HG02870 (cell line): ENCODE data around the gene TAB2.

ENCODE experiments used
- ATAC-seq: cut with Tn5 transposase; IDR thresholded peaks from one replicate; pipeline ENCODE4 v1.9.1; 2021; ENCODE audit warnings: mild to moderate bottlenecking, moderate library complexity; ENCODE audit not compliant: unreplicated experiment

TAB2 gene

DNA sequence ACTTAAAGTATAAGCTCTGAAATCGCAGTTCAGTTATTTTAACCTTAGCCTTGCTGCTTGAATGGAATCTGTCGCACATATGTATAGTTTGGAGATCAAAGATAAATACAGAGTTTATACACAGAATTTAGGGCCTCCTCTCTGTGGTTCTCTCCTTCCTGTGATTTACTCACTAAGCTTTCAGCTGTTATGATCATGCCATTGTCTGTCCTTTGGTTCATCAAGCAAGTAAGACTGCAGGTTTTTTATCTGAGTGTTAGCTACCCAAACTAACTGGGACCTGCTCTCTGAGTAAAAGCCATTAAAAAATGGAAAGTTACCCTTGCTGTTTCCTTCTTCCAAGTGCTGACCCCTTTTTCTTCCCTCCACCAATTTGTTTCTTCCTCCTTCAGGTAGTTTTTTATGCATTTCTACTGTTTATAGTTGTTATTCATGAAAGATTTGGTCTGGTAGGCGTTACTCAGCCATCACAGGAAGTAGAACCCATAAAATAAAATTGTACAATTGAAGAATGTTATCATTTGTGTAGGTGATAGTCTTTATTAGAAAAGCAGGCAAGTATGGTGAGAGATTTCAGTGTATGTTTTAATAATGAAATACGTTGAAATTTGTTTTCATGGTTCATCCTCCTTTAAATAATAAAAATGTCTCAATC lies 48.9 kb downstream of the TAB2 start:
- no peak for ATAC-seq

DNA sequence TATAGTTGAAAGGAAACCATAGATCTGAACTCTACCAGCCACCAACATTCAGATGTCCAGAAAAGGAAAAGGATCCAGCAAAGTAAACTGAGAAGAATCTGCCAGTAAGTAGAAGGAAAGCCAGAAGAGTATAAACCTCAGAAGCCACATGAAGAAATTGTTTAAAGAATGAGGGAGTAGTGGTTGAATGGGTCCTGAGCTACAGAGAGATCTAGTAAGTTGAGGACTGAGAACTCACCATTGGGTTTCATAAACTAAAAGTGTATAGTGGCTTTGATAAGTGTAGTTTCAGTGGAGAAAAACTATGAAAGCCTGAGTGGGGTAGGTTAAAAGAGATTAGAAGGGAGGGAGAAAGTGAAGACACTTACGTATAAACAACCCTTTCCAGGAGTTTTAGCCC lies 50.6 kb downstream of the TAB2 start:
- peak; percentile 90 for ATAC-seq

DNA sequence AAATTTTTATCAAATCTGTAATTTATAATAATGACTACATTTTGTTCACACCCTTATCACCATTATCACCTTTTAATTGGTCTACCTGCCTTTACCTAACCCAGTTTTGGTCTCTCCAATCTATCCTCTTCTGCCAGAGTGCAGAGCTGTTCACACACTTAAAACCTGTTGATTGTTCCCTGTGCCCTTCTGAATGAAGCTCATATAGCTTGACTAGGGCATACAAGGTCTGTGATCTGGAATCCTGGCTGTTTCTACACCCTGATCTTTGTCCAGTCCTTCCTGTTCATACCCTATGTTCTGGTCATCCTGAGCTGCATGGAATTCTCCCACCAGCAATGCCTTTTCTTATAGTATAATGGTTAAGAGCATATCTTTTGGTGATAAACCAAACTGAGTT lies 53.6 kb downstream of the TAB2 start:
- no peak for ATAC-seq

DNA sequence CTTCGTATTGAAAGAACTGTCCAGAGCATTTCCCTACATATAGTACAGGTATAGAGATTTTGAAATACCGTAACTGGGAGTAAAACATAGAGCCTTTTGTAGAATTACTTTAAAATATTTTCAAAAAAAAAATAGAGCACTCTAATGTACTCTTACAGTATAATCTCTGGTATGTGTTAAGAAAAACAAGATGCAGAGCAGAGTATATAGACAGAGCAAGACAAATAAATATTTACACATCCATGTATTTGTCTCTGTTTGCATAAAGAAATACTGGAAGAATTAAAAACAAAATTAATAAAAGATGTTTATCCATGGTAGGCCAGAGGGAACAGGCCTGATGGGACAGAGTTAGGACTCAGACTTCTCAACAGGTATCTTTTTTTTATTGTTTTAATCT lies 54.5 kb downstream of the TAB2 start:
- ATAC-seq = no peak

DNA sequence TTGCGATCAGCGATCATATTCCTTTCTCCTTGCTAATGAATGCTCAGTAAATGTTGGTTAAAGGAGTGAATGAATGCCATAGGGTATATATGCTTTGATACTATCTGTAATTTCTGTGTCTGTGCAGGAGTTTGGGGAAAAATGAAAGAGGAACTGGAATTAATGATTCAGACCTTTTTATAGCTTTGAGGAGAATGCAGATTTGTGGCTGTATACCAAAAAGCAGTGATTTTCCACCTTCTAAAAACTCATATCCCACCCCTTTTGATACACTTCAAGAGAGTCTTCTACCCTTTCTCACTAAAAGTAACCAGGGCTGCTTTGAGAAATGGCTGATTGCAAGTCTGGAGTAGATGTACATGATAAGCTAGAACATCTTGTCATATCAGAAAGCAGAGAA lies 56.0 kb downstream of the TAB2 start:
- ATAC-seq = no peak

DNA sequence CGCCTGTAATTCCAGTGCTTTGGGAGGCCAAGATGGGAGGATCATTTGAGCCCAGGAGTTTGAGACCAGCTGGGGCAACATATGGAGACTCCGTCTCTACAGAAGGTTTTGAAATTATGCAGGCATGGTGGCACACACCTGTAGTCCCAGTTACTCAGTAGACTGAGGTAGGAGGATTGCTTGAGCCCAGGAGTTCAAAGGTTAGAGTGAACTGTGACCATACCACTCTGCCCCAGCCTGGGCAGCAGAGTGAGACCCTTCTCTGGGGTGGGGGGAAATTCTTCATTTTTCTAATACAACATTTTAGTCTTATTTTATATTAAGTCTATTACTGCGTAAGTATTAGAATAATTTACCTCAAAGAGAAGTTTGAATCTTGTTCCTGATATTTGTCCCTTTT lies 62.5 kb downstream of the TAB2 start:
- no peak for ATAC-seq

DNA sequence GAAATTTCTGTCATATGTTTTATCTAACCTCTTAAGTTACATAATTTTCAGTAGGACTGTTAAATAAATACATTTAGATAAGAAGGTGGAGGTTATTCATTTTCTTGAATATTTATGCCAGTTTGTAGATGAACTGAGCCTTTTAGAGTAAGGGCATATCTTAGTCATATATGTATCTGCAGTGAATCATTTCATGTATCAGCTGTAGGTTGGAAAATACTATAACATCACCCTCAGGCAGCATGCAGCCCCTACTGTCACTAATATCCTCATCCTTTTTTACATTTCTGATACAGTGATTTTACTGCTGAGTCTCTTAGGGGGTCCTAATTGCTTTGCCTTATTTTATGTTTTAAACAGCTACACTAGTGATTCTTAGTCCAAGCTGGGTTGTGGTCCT lies 63.0 kb downstream of the TAB2 start:
- ATAC-seq = no peak

DNA sequence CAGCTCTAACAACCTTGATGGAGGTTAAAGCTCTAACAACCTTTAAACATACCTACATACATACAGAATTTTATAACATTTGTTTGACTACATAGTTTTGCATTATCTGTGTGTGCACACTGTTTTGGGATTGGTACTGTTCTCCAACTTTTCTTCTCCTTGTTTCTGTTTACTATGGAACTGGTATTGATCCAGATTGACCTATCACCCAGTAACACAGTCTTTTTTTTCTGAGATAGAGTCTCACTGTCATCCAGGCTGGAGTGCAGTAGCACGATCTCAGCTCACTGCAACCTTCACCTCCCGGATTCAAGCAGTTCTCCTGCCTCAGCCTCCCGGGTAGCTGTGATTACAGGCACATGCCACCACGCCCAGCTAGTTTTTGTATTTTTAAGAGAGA lies 65.9 kb downstream of the TAB2 start:
- no peak for ATAC-seq

DNA sequence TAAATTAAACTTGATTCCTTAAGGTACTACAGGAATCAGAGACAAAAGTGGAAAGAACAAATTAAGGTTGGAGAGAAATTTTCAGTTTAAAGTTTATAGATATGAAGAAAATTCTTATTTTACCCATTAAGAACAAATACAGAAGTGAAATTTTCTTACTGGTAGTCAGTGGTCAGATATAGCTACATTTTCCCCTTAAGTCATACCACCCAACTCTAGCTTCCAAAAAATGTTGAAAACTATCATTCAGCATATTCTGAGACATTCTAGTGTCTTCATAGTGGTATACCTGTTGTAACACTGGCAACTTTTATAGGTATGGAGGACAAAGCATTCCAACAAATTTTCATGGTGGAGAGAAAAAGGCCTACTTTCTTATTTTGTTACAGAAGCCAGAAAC lies 67.0 kb downstream of the TAB2 start:
- no peak for ATAC-seq

DNA sequence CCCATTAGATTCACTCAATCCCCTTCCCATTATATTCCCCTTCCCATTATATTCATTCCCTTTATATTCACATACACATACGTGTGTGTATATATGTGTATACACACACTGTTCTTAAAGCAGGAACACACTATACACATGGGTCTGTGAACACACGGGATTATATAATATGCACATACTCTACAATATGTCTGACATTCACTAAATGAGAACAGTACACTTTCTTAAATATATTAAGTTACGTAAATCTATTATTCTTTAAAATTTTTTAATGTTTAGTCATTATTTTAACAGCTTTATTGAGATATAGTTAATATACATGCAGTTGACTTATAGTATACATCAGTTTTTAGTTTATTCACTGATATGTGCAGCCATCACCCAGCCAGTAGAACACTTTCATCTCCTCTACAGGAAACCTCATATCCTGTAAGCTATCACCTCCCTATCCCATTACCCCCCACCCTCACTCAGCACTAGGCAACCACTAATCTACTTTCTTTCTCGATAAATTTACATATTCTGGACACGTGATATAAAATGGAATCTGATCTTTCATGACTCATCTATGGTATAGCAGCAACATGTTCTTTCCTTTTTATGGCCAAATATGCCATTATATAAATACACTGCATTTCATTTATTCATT lies 68.6 kb downstream of the TAB2 start:
- ATAC-seq = no peak

DNA sequence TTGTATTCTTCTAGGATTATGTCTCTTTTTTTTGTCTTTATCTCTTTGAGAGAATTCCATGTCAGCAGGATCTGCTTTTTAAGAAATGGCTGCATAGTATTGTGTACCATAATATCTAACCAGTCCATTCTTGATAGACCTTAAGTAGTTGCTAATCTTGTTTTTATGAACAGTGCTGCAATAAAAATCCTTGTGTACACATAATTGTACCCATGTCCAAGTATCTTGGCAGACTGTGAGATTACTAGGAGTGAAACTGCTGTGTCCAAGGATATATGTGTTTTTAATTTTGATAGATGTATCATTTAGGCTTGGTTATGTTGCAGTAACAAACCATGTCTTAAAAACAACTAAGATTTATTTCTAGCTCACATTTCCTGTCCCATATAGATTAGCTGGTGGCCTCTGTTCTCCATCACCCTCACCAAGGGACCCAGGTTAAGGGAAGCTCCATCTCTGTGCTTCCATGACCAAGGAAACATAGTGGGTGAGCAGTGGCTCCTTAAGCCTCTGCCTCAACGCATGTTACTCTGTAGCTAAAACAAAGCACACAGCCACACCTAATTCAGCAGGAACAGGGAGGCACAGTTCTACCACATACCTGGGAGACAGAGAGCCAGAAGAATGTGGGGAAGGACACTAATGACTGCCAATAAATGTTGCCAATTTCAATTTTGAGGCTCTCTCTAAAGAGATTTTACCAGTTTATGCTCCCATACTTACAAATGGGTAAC lies 70.4 kb downstream of the TAB2 start:
- ATAC-seq = no peak

DNA sequence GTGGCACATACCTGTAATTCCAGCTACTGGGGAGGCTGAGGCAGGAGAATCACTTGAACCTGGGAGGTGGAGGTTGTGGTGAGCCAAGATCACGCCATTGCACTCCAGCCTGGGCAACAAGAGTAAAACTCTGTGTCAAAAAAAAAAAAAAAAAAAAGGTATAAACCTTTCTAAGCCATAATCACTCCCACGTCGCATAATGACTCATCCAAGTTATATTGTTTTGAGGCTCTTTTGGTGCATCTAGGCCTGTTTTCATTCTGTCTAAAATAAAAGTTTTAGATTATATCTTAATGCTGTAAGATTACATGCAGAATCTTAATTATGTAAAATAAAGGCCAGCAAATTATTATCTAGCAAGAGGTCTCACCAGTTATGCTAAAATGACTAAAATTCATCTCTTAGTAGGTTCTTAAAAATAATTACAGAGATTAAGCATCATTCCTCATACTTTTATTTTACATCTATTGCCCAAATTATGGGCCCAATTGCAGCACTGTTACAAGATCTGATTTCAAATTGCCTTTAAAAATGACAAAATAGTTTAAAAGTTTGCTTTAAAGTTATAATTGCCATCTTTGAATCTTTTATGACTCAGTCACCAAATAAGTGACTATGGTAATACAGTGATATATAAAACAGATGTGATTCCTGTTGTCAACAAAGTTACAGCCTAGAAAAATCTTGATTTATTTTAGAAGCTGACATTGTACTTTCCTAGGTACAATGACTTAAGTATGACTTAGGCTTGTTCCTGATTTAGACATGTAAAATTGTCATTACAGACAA lies 72.2 kb downstream of the TAB2 start:
- no peak for ATAC-seq

DNA sequence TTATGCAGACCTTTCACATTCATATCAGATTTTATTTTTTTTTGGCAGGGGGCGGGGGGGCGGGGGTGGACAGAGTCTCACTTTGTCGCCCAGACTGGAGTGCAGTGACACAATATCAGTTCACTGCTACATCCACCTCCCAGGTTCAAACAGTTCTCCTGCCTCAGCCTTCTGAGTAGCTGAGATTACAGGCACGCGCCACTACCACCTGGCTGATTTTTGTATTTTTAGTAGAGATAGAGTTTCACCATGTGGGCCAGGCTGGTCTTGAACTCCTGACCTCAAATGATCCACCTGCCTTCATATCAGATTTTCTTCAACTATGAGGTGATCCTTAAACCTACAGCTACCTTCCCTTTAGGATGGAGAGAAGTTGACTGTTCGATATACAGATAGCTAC lies 74.6 kb downstream of the TAB2 start:
- no peak for ATAC-seq

DNA sequence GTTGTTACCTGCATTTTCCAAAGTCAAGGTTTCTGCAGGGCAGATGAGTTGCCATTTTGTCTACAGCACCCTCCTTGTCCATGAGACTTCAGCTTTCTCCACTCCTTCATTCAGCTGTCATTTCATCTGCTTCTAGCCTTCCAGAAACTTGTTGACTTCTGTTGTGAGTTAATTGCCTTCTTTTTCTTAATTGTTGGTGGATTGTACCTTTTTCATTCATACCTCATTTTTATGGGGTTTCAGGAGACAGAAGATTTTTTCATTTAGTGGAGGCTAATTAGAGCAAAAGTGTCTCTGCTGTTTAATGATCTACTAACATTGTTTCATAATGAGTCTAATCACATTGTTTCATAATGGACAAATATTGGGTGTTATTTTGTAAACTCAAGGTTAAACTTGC lies 75.0 kb downstream of the TAB2 start:
- ATAC-seq = no peak

DNA sequence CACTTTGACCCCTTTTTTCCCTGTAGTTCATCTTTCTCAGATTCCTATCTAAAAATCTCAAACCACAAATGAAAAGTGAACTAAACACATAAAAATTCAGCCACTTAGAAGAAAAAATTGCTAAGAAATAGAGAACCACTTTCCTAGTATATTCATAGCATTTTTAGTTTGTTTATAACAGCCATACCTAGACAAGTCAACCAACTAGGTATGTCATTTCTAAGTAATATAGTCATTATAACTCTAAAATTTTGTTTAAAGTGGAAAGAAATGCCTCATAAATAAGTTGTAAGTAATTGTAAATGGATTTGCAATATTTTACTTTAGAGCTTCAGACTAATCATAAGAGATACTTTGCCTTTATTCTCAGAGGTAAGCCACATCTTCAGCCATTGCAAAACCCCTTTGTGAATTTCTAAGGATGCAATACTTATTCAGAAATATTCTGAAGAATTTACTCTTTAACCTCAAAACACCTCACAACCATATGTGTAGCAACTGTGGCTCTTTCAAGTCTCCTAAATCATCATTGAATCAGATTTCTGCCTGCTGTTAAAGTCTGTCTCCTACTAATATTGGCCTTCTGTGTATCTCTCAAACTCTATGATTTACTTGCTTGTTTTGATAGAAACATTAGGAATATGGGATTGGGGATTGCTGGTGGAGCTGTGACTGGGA lies 75.6 kb downstream of the TAB2 start:
- no peak for ATAC-seq

DNA sequence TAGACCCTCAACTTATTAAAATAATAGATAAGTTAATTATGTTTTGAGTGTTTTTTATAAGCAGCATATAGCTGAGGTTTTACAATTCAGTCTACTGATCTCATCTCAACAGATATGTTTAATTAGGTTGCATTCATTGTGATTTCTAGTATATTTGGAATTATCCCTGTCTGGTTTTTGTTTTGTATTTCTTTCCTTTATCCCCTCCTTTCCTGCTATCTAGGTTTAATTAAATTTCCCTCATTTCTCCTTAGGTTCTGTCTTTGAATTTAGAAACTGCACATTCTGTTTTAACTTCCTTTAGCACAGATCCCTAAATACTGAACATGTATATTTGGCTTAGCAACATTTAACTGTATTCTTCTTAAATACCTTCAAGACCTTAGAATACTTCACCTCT lies 77.7 kb downstream of the TAB2 start:
- ATAC-seq = no peak

DNA sequence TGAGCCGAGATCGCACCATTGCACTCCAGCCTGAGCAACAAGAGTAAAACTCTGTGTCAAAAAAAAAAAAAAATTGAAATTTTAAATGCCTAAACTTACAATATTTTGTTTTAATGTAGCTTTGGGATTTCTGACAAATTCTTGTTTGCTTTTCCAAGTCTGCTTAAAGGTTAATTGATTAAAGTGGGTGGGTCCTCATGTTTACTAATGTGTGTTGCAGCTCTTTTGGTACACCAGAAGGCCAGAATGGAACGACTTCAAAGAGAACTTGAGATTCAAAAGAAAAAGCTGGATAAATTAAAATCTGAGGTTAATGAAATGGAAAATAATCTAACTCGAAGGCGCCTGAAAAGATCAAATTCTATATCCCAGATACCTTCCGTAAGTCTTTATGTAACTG lies 79.9 kb downstream of the TAB2 start:
- ATAC-seq = no peak

DNA sequence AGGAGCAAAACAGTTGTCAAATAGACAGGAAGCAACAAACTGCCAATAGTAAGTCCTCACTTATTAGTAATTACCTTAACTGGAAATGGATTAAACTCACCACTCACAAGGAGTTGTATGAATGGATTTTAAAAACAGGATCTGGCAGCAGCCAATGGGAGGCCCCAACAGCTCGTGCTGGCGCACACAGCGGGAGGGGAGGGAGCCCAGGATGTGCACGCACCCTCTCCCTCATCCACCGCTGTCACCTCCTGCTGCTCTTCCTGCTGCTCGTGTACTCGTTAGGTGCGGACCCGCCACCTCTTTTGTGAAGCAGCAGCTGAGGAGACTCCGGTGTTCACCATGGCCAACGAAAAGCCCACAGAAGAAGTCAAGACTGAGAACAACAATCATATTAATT lies 82.5 kb downstream of the TAB2 start, which contains the start of gene SUMO4:
Gene SUMO4, plus strand, starts transcription at position 213 of the 400 bp plus-strand sequence. Its CDS starts 130 bp downstream, at position 343.
- ATAC-seq = no peak

DNA sequence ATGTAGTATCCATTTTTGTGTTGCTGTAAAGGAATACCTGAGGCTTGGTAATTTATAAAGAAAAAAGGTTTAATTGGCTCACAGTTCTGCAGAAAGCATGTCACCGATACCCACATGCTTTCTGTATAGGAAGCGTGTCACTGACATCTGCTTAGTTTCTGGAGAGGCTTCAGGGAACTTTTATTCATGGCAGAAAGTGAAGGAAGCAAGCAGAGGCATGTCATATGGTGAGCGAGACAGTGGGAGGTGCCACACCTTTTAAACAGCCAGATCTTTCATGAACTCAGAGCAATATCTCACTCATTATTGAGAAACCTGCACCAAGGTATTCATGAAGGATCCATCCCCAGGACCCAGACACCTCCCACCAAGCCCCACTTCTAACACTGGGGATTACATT lies 86.0 kb downstream of the TAB2 start:
- ATAC-seq = no peak

DNA sequence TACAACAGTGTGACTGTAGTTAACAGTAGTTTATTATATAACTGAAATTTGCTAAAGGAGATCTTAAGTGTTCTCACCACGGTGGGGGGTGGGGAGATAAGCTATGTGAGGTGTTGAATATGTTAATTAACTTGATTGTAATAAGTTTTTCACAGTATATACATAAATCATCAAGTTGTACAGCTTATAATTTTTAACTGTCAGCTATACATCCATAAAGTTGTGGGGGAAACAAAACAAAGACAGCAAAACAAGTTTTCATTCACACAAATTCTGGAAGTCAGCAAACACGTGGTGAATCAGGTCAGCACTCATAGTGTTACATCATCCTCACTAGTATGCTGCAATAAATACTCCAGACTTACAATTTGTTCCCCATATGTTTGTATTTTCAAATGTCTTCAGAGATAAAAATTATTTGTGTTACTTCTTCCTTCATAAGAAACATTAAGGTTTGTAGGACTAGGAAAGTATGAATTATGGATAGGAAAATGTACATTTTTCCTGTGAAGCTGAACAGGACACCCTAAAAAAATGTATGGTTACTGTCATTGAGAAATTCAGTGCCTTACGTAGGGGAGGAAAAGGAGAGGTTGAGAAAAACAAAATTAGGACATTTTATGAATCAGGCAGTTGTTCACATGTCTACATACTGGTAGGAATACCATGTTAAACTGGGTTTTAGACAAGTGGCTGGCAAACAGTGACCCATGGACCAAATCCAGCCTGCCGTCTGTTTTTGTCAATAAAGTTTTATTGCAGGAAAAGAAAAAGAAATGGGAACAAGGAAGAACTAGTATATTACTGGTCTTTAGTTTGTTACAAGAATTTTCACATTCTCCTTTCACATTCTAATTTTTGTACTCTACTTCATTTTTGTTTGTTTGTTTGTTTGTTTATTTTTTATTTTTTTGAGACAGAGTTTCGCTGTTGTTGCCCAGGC lies 88.6 kb downstream of the TAB2 start:
- ATAC-seq = no peak
